H9 (cell line): Measurements from ENCODE around the gene TRIM68. TPM values are rescaled to one million over a fixed set of nuclear protein-coding genes. Genes with fewer than 3 reads are reported as not detected.

Experiments
- DNase-seq: peaks from one replicate; pipeline ENCODE4 v3.0.0-alpha.2; 2017
- H2AFZ ChIP-seq: one replicate; pipeline ENCODE4 v1.6.1; 2013; ENCODE audit warnings: mild to moderate bottlenecking, low read length, control low read depth, moderate library complexity
- H2AK5ac ChIP-seq: 2 replicates; pipeline ENCODE4 v1.6.1; 2013; ENCODE audit warnings: low read length, control low read depth, mixed read lengths; ENCODE audit not compliant: insufficient read length
- H2BK120ac ChIP-seq: one replicate; pipeline ENCODE4 v1.6.1; 2013; ENCODE audit warnings: low read depth, mild to moderate bottlenecking, low read length, control low read depth, inconsistent platforms; ENCODE audit not compliant: poor library complexity, severe bottlenecking
- H2BK12ac ChIP-seq: 2 replicates; pipeline ENCODE4 v1.6.1; 2013; ENCODE audit warnings: low read length, control low read depth, mixed read lengths, low read depth; ENCODE audit not compliant: insufficient read length
- H2BK15ac ChIP-seq: 2 replicates; pipeline ENCODE4 v1.6.1; 2013; ENCODE audit warnings: low read depth, low read length, control low read depth
- H2BK20ac ChIP-seq: one replicate; pipeline ENCODE4 v1.6.1; 2013; ENCODE audit warnings: low read depth, mild to moderate bottlenecking, low read length, control low read depth, inconsistent platforms; ENCODE audit not compliant: poor library complexity, severe bottlenecking
- H2BK5ac ChIP-seq: 2 replicates; pipeline ENCODE4 v1.6.1; 2013; ENCODE audit warnings: low read length, control low read depth, mixed read lengths; ENCODE audit not compliant: insufficient read length
- H3K14ac ChIP-seq: 2 replicates; pipeline ENCODE4 v1.6.1; 2013; ENCODE audit warnings: low read length, control low read depth; ENCODE audit not compliant: insufficient read depth
- H3K18ac ChIP-seq: 2 replicates; pipeline ENCODE4 v1.6.1; 2013; ENCODE audit warnings: low read depth, mild to moderate bottlenecking, mixed read lengths, low read length, control low read depth; ENCODE audit not compliant: insufficient read length
- H3K23ac ChIP-seq: 2 replicates; pipeline ENCODE4 v1.6.1; 2013; ENCODE audit warnings: low read length, control low read depth, mixed read lengths, low read depth; ENCODE audit not compliant: insufficient read length
- H3K23me2 ChIP-seq: 2 replicates; pipeline ENCODE4 v1.6.1; 2013; ENCODE audit warnings: low read depth, mild to moderate bottlenecking, mixed read lengths, low read length, control low read depth; ENCODE audit not compliant: insufficient read length, poor library complexity, severe bottlenecking
- H3K27ac ChIP-seq: 2 replicates; pipeline ENCODE4 v1.5.1; 2013; ENCODE audit warnings: low read length, control low read depth, mixed read lengths, low read depth; ENCODE audit not compliant: insufficient read length
- H3K27me3 ChIP-seq: 2 replicates; pipeline ENCODE4 v1.6.1; 2013; ENCODE audit warnings: low read length, control low read depth, inconsistent platforms; ENCODE audit not compliant: insufficient read depth
- H3K4ac ChIP-seq: 2 replicates; pipeline ENCODE4 v1.6.1; 2013; ENCODE audit warnings: low read depth, mild to moderate bottlenecking, control low read depth, inconsistent platforms, low read length, moderate library complexity
- H3K4me1 ChIP-seq: 2 replicates; pipeline ENCODE4 v1.6.1; 2013; ENCODE audit warnings: low read length, control low read depth, inconsistent platforms; ENCODE audit not compliant: insufficient read depth
- H3K4me2 ChIP-seq: 2 replicates; pipeline ENCODE4 v1.6.1; 2013; ENCODE audit warnings: low read length, control low read depth, mixed read lengths; ENCODE audit not compliant: insufficient read length, insufficient read depth
- H3K56ac ChIP-seq: 2 replicates; pipeline ENCODE4 v1.6.1; 2013; ENCODE audit warnings: low read depth, mild to moderate bottlenecking, mixed read lengths, low read length, control low read depth; ENCODE audit not compliant: insufficient read length
- H3K79me1 ChIP-seq: 2 replicates; pipeline ENCODE4 v1.6.1; 2013; ENCODE audit warnings: low read depth, mild to moderate bottlenecking, moderate library complexity, low read length, control low read depth, inconsistent platforms; ENCODE audit not compliant: insufficient read depth, poor library complexity, severe bottlenecking
- H3K79me2 ChIP-seq: 2 replicates; pipeline ENCODE4 v1.6.1; 2013; ENCODE audit warnings: low read length, control low read depth, inconsistent platforms; ENCODE audit not compliant: insufficient read depth
- H3K9ac ChIP-seq: 2 replicates; pipeline ENCODE4 v1.6.1; 2013; ENCODE audit warnings: low read length, control low read depth, mixed read lengths; ENCODE audit not compliant: insufficient read length; ENCODE audit errors: extremely low read depth
- H3K9me3 ChIP-seq: one replicate; pipeline ENCODE4 v1.6.1; 2013; ENCODE audit warnings: low read depth, low read length, inconsistent platforms; ENCODE audit not compliant: control insufficient read depth
- H3T11ph ChIP-seq: one replicate; pipeline ENCODE4 v1.6.1; 2013; ENCODE audit warnings: mild to moderate bottlenecking, low read length, control low read depth, inconsistent platforms
- H4K20me1 ChIP-seq: one replicate; pipeline ENCODE4 v1.6.1; 2013; ENCODE audit not compliant: control insufficient read depth, insufficient read length, insufficient read depth
- H4K5ac ChIP-seq: 2 replicates; pipeline ENCODE4 v1.6.1; 2013; ENCODE audit warnings: low read depth, mild to moderate bottlenecking, mixed read lengths, low read length, control low read depth; ENCODE audit not compliant: insufficient read length
- H4K8ac ChIP-seq: replicated peaks from 2 replicates; pipeline ENCODE4 v1.6.1; 2013; ENCODE audit warnings: low read length, control low read depth, mixed read lengths, low read depth; ENCODE audit not compliant: insufficient read length
- H4K91ac ChIP-seq: 2 replicates; pipeline ENCODE4 v1.6.1; 2013; ENCODE audit warnings: low read depth, mild to moderate bottlenecking, moderate library complexity, mixed read lengths, low read length, control low read depth; ENCODE audit not compliant: insufficient read length
- H3K27ac Mint-ChIP-seq, 3 experiments: 2 replicates in 2 of 3; 3 replicates in 1 of 3; pipeline ENCODE4 v1.8.0; 2020 to 2021; ENCODE audit warnings: mixed read lengths in 3 of 3, mild to moderate bottlenecking in 1 of 3, moderate library complexity in 1 of 3
- H3K27me3 Mint-ChIP-seq: 2 replicates; pipeline ENCODE4 v1.8.0; 2021; ENCODE audit warnings: low read depth, mild to moderate bottlenecking, moderate library complexity, mixed read lengths
- H3K36me3 Mint-ChIP-seq, 3 experiments: 2 replicates in 2 of 3; 3 replicates in 1 of 3; pipeline ENCODE4 v1.8.0; 2020 to 2021; ENCODE audit warnings: low read depth in 3 of 3, mixed read lengths in 3 of 3; ENCODE audit not compliant: insufficient read depth in 1 of 3
- H3K4me1 Mint-ChIP-seq, 2 experiments: 2 replicates each; pipeline ENCODE4 v1.8.0; 2020; ENCODE audit warnings: mixed read lengths in 2 of 2
- H3K4me3 Mint-ChIP-seq, 2 experiments: 2 replicates in 1 of 2; 3 replicates in 1 of 2; pipeline ENCODE4 v1.8.0; 2020 to 2021; ENCODE audit warnings: mild to moderate bottlenecking in 2 of 2, mixed read lengths in 2 of 2, moderate library complexity in 1 of 2
- H3K9me3 Mint-ChIP-seq, 2 experiments: 2 replicates in 1 of 2; 3 replicates in 1 of 2; pipeline ENCODE4 v1.8.0; 2020; ENCODE audit warnings: mild to moderate bottlenecking in 2 of 2, mixed read lengths in 2 of 2, moderate library complexity in 1 of 2
- WGBS: extraction: QIAGEN DNeasy Blood & Tissue Kit; methylation state at CpG from one replicate; pipeline ENCODE4 v1.1.7; 2013; ENCODE audit warnings: missing lambda C conversion rate, low lambda C conversion rate, mixed read lengths; ENCODE audit not compliant: insufficient read length; ENCODE audit errors: extremely low coverage; 5-methylcytosine and 5-hydroxymethylcytosine counted together
- total RNA-seq: library from RNA; stranded (reverse); gene quantifications from 2 replicates; pipeline ENCODE4 v1.2.1, GENCODE V29; 2021
- TF ChIP-seq, protein P1 (sequence below): fragments of 200-600 bp; sonication (generic); conservative IDR thresholded peaks from 3 replicates; pipeline ENCODE4 v1.8.0; 2021; ENCODE audit warnings: antibody characterized with exemption, mild to moderate bottlenecking

TRIM68 gene
- total RNA-seq, 1 experiment from 2014 or later = 9.9 TPM

DNA sequence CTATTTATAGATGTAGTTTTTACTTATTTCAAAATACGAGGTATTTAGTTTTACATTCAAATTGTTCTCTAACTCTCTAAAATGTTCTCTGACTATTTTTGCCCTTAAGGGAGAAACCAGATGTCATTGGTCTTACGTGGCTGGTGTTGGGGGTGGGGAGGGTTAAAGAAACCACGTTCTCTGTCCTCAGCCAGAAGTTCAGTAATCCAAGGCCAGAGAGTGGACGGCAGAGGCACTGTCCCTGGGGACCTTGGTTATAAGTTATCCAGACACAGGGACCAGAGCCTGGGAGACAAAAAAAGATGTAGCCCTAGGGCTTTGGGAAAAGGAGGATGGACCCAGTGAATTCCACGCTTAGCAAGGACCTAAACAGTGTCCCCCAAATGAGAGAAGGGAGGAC, 35.0 kb upstream of the TRIM68 start:
- Histone ChIP-seq H2BK120ac (no peak overlapping the region), H4K91ac (no peak overlapping the region), H3K4ac (no peak overlapping the region), H4K20me1 (no peaks in the 10 kb centered on the region), H3K9me3 (no peaks in the 10 kb centered on the region), H3K79me1 (no peaks in the 10 kb centered on the region), H2BK12ac (no peak overlapping the region), H3K4me1 (no peaks in the 10 kb centered on the region), H2AFZ (no peak overlapping the region), H3K9ac (no peak overlapping the region), H3K23ac (no peak overlapping the region), H3K18ac (no peak overlapping the region), H3K79me2 (no peaks in the 10 kb centered on the region), H3K4me2 (no peak overlapping the region), H3K27me3 (no peaks in the 10 kb centered on the region), H2AK5ac (no peak overlapping the region), H3K14ac (no peak overlapping the region), H3T11ph (no peak overlapping the region), H2BK5ac (no peak overlapping the region), H2BK20ac (no peak overlapping the region), H4K8ac (no peak overlapping the region), H4K5ac (no peak overlapping the region), H3K23me2 (no peaks in the 10 kb centered on the region), H3K56ac (no peak overlapping the region), H3K27ac (no peak overlapping the region), H2BK15ac (no peak overlapping the region)
- H3K27ac Mint-ChIP-seq = no peak overlapping the region
- peaks cover 1% of the 10 kb centered on the region for H3K27me3 Mint-ChIP-seq
- H3K9me3 Mint-ChIP-seq = no peaks in the 10 kb centered on the region
- no peaks in the 10 kb centered on the region for H3K36me3 Mint-ChIP-seq
- no peak for DNase-seq
- no CpG with 5 or more reads among the region's 5 CpGs for WGBS
- TF ChIP-seq, protein P1, sequence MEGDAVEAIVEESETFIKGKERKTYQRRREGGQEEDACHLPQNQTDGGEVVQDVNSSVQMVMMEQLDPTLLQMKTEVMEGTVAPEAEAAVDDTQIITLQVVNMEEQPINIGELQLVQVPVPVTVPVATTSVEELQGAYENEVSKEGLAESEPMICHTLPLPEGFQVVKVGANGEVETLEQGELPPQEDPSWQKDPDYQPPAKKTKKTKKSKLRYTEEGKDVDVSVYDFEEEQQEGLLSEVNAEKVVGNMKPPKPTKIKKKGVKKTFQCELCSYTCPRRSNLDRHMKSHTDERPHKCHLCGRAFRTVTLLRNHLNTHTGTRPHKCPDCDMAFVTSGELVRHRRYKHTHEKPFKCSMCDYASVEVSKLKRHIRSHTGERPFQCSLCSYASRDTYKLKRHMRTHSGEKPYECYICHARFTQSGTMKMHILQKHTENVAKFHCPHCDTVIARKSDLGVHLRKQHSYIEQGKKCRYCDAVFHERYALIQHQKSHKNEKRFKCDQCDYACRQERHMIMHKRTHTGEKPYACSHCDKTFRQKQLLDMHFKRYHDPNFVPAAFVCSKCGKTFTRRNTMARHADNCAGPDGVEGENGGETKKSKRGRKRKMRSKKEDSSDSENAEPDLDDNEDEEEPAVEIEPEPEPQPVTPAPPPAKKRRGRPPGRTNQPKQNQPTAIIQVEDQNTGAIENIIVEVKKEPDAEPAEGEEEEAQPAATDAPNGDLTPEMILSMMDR = no peak
- H3K4me1 Mint-ChIP-seq = peaks cover 3 to 11% of the 10 kb centered on the region in 2 experiments; a peak in 3 of 4 replicates
- H3K4me3 Mint-ChIP-seq = no peak overlapping the region
